ENCODE data around the gene TRAF5.
"Not testable (repeated sequence)": the region's sequence is repeated elsewhere in the genome, so short reads cannot be mapped to it uniquely, and the experiment has no call there.

The TRAF5 gene

DNA sequence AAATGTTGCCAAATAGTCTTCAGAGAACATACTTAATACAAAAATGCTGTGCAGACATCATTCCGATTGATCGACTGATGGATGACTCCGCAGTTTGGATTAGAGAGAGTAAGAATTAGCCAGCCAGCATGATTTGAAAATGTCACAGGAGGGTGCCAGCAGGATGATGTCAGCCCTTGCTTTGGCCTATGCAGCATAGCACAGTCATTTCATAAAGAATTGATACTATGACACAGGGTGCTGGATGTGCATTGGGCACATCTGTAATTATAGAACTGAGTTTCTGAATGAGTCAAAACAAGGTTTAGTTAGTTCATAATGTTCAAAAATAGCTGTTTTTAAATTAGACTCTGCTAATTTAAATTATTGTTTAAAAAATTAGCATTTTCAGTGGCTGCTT, 21.6 kb upstream of the TRAF5 start:
- Histone ChIP-seq H3K9me3 (ENCODE audit: control insufficient read depth, low read length) (no peaks in the 10 kb centered on the region), H3K27ac (ENCODE audit: insufficient read depth, low read length, poor library complexity, severe bottlenecking) (no peak overlapping the region), H3K36me3 (ENCODE audit: control insufficient read depth, insufficient read depth, low read length) (peaks cover 5% of the 10 kb centered on the region), H3K4me3 (ENCODE audit: insufficient read depth, low read depth, low read length, poor library complexity, severe bottlenecking) (no peak overlapping the region), H3K27me3 (replicated peaks; ENCODE audit: control insufficient read depth, insufficient read depth, low read length, poor library complexity, severe bottlenecking) (no peaks in the 10 kb centered on the region), H3K4me1 (ENCODE audit: control insufficient read depth, insufficient read depth, low read length, poor library complexity, severe bottlenecking) (no peaks in the 10 kb centered on the region)
- DNase-seq: no peak

DNA sequence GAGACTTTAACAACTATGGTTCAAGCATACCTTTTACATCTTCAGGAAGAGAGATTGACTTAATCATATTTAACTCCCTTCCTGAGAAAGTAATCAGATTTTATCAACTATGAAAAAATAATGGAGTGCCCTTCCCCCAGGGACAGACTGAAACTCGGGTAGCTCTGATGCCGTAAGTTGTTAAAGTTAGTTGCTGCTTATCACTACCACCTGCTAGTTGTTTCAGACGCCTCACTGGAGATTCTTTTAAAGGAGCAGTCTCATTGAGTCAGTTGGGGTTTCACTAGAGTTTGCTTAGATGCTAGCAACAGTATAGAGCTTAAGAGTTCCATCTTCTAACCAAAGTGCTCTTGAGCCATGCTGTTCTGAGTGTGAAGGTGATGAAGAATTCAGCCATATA, 17.0 kb upstream of the TRAF5 start:
- Histone ChIP-seq H3K9me3 (ENCODE audit: control insufficient read depth, low read length) (no peaks in the 10 kb centered on the region), H3K36me3 (ENCODE audit: control insufficient read depth, insufficient read depth, low read length) (peaks cover 26% of the 10 kb centered on the region), H3K4me1 (ENCODE audit: control insufficient read depth, insufficient read depth, low read length, poor library complexity, severe bottlenecking) (no peaks in the 10 kb centered on the region), H3K27me3 (replicated peaks; ENCODE audit: control insufficient read depth, insufficient read depth, low read length, poor library complexity, severe bottlenecking) (no peaks in the 10 kb centered on the region), H3K27ac (ENCODE audit: insufficient read depth, low read length, poor library complexity, severe bottlenecking) (no peak overlapping the region), H3K4me3 (ENCODE audit: insufficient read depth, low read depth, low read length, poor library complexity, severe bottlenecking) (no peak overlapping the region)
- no peak for DNase-seq

DNA sequence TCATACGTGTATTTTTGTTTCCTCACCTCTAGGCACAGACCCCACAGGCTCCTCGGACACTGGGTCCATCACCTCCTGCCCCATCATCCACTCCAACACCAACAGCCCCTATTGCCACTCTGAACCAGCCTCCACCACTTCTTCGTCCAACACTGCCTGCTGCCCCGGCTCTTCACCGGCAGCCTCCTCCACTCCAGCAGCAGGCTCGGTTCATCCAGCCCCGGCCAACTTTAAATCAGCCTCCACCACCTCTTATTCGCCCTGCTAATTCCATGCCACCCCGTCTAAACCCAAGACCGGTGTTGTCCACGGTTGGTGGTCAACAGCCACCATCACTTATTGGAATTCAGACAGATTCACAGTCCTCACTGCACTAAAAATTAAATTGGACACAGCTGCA, 13.2 kb upstream of the TRAF5 start:
- Histone ChIP-seq H3K9me3 (ENCODE audit: control insufficient read depth, low read length) (no peaks in the 10 kb centered on the region), H3K4me3 (ENCODE audit: insufficient read depth, low read depth, low read length, poor library complexity, severe bottlenecking) (no peak overlapping the region), H3K27me3 (replicated peaks; ENCODE audit: control insufficient read depth, insufficient read depth, low read length, poor library complexity, severe bottlenecking) (no peaks in the 10 kb centered on the region), H3K27ac (ENCODE audit: insufficient read depth, low read length, poor library complexity, severe bottlenecking) (no peak overlapping the region), H3K4me1 (ENCODE audit: control insufficient read depth, insufficient read depth, low read length, poor library complexity, severe bottlenecking) (no peaks in the 10 kb centered on the region), H3K36me3 (ENCODE audit: control insufficient read depth, insufficient read depth, low read length) (peaks cover 27% of the 10 kb centered on the region)
- no peak for DNase-seq

DNA sequence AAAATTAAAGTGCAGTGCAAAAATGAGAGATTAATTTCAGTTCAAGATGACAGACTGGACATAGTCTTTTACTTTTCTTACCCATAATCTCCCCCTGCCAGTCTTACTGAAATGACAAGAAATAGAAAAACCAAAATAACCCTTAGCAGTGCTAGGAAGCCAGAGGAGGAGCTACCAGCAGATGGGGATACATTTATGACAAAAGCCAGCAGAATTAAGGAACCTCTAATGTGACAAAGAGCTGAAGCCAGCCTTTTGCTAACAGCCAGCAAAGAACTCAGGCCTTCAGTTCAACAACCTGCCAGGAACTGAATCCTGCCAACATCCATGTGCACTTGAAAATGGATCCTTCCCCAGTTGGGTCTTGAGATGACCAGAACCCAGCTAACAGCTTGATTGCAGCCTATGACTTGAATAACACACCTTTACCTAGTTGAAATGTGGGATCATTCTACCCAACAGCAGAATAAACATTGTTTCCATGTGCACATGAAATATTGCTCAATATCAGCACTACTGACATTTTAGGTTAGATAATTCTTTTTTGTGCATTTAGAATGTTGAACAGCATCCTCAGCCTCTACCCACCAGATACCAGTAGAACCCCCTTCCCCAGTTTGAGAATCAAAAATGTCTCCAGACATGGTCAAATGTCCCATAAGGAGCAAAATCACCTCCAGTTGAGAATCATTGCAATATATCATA, 7.9 kb upstream of the TRAF5 start:
- no peaks in the 10 kb centered on the region for H3K27me3 ChIP-seq (replicated peaks; ENCODE audit: control insufficient read depth, insufficient read depth, low read length, poor library complexity, severe bottlenecking)
- peaks cover 10% of the 10 kb centered on the region for H3K36me3 ChIP-seq (ENCODE audit: control insufficient read depth, insufficient read depth, low read length)
- H3K27ac ChIP-seq (ENCODE audit: insufficient read depth, low read length, poor library complexity, severe bottlenecking): no peak overlapping the region
- no peaks in the 10 kb centered on the region for H3K9me3 ChIP-seq (ENCODE audit: control insufficient read depth, low read length)
- no peak overlapping the region for H3K4me3 ChIP-seq (ENCODE audit: insufficient read depth, low read depth, low read length, poor library complexity, severe bottlenecking)
- H3K4me1 ChIP-seq (ENCODE audit: control insufficient read depth, insufficient read depth, low read length, poor library complexity, severe bottlenecking): no peaks in the 10 kb centered on the region
- DNase-seq: no peak

DNA sequence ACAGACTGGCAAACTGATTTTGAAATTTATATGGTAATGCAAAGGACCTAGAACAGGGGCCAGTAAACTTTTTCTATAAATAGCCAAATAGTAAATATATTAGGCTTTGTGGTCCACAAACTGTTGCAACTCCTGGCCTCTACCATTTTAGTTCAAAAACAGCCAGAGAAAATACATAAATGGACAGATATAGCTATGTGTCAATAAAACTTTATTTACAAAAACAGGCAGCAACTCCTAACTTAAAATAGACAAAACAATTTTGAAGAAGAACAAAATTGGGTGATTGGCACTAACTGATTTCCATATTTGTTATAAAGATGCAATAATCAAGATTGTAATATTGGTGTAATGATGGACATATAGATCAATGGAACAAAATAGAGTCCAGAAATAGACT, 6.7 kb upstream of the TRAF5 start:
- no peak for DNase-seq
- H3K4me1 ChIP-seq (ENCODE audit: control insufficient read depth, insufficient read depth, low read length, poor library complexity, severe bottlenecking): no peaks in the 10 kb centered on the region
- H3K27ac ChIP-seq (ENCODE audit: insufficient read depth, low read length, poor library complexity, severe bottlenecking): no peak overlapping the region
- no peaks in the 10 kb centered on the region for H3K27me3 ChIP-seq (replicated peaks; ENCODE audit: control insufficient read depth, insufficient read depth, low read length, poor library complexity, severe bottlenecking)
- H3K9me3 ChIP-seq (ENCODE audit: control insufficient read depth, low read length): no peaks in the 10 kb centered on the region
- no peak overlapping the region for H3K4me3 ChIP-seq (ENCODE audit: insufficient read depth, low read depth, low read length, poor library complexity, severe bottlenecking)
- H3K36me3 ChIP-seq (ENCODE audit: control insufficient read depth, insufficient read depth, low read length): no peaks in the 10 kb centered on the region

DNA sequence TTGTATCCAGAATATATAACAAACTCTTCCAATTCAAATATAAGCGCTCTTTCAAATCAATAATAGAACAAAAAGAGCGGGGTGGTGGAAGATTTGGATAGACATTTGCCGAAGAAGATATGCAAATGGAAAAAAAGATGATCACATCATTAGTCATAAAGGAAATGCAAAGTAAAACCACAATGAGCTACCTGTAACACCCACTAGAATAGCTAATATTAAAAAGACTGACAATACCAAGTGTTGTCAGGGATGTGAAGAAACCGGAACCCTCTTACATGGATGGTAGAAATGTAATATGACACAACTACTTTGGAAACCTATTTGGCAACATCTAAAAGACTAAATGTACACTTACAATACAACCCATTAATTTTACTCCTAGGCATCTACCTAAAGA, 5.7 kb upstream of the TRAF5 start:
- Histone ChIP-seq H3K36me3 (ENCODE audit: control insufficient read depth, insufficient read depth, low read length) (no peaks in the 10 kb centered on the region), H3K4me3 (ENCODE audit: insufficient read depth, low read depth, low read length, poor library complexity, severe bottlenecking) (no peak overlapping the region), H3K27me3 (replicated peaks; ENCODE audit: control insufficient read depth, insufficient read depth, low read length, poor library complexity, severe bottlenecking) (no peaks in the 10 kb centered on the region), H3K4me1 (ENCODE audit: control insufficient read depth, insufficient read depth, low read length, poor library complexity, severe bottlenecking) (peaks cover 3% of the 10 kb centered on the region), H3K9me3 (ENCODE audit: control insufficient read depth, low read length) (no peaks in the 10 kb centered on the region), H3K27ac (ENCODE audit: insufficient read depth, low read length, poor library complexity, severe bottlenecking) (no peak overlapping the region)
- DNase-seq: no peak

DNA sequence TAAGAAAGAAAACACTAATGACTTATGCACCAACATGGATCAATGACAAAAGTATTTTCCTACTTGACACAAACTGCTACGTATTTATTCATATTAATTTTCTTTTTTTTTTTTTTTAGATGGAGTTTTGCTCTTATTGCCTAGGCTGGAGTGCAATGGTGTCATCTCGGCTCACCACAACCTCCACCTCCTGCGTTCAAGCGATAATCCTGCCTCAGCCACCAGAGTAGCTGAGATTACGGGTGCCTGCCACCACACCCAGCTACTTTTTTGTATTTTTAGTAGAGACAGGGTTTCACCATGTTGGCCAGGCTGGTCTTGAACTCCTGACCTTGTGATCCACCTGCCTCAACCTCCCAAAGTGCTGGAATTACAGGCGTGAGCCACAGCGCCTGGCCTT, 5.0 kb upstream of the TRAF5 start:
- H3K36me3 ChIP-seq (ENCODE audit: control insufficient read depth, insufficient read depth, low read length); H3K27me3 ChIP-seq (replicated peaks; ENCODE audit: control insufficient read depth, insufficient read depth, low read length, poor library complexity, severe bottlenecking); H3K4me3 ChIP-seq (ENCODE audit: insufficient read depth, low read depth, low read length, poor library complexity, severe bottlenecking); DNase-seq; H3K9me3 ChIP-seq (ENCODE audit: control insufficient read depth, low read length); H3K4me1 ChIP-seq (ENCODE audit: control insufficient read depth, insufficient read depth, low read length, poor library complexity, severe bottlenecking); H3K27ac ChIP-seq (ENCODE audit: insufficient read depth, low read length, poor library complexity, severe bottlenecking): not testable (repeated sequence)

DNA sequence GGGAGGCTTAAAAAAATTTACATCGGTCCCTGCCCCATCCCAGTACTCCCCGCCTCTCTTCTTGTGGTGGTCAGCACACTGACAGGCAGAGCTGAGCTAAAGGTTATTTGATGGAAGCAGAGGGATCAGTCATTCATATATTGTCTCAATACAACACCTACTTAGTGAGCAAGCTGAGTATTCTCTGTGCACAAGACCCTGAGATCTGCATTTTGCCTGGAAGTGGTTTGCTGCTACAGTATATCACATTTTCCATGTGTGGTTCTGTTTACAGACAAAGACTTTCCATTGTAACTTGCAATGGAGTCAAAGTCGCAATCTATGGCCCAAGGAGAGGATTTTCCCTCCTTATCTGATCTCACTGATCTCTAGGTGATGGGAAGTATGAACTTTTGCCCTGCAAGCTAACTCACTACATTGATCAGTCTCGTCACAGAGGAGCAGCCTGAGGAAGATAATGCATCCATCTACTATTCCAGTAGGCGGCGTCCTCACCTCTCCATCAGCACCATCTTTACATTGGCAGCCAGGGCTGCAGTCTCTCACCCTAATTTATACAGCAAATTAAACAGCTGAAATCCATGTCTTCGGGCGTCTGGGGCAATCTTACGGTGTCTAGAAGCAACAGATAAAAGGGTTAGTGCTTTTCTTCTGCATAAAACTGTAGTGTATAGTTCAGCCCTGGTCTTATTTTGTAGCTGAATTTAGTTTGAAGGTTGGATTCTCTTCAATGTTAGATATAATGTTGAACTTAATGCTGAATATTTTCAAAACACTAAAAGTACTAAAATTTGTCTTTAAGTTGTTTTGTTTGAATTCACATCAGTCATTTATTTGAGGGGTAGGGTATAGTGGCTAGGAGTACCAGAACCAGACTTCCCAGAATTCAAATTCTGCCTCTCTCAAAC, 3.2 kb upstream of the TRAF5 start:
- no peaks in the 10 kb centered on the region for H3K9me3 ChIP-seq (ENCODE audit: control insufficient read depth, low read length)
- H3K36me3 ChIP-seq (ENCODE audit: control insufficient read depth, insufficient read depth, low read length): no peaks in the 10 kb centered on the region
- H3K4me3 ChIP-seq (ENCODE audit: insufficient read depth, low read depth, low read length, poor library complexity, severe bottlenecking): no peak overlapping the region
- DNase-seq: peak; percentile 25 to 42 (median 36)
- peaks cover 3% of the 10 kb centered on the region for H3K4me1 ChIP-seq (ENCODE audit: control insufficient read depth, insufficient read depth, low read length, poor library complexity, severe bottlenecking)
- no peaks in the 10 kb centered on the region for H3K27me3 ChIP-seq (replicated peaks; ENCODE audit: control insufficient read depth, insufficient read depth, low read length, poor library complexity, severe bottlenecking)
- no peak overlapping the region for H3K27ac ChIP-seq (ENCODE audit: insufficient read depth, low read length, poor library complexity, severe bottlenecking)

DNA sequence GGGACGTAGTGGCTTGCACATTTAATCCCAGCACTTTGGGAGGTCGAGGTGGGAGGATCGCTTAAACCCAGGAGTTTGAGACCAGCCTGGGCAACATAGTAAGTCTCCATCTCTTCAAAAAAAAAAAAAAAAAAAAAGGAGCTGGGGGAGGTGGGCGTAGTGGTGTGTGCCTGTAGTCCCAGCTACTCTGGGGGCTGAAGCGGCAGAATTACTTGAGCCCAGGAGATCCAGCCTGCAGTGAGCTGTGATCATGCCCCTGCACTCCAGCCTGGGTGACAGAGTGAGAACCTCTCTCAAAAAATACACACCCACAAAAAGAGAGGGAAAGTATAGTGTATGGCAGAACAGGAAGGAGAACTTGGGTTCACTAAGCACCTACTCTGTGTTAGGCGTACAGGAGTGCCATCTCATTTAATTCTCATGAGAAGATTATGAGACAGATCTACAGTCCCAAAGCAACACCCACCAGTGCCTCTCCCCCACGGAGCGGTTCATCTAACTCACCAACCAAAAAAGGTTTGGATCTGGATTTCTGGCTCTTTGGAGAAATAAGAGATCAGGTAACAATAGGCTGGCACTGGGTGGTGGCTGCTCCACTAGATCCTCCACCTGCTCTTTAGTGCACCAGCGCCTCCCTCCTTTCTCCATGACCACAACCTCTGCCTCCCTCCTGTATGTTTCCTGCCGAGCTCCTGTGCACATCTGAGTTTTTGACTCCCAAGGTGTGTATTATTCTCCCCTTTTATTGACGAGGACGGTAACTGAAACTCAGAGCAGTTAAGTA, 1.4 kb upstream of the TRAF5 start:
- H3K4me1 ChIP-seq (ENCODE audit: control insufficient read depth, insufficient read depth, low read length, poor library complexity, severe bottlenecking): peaks cover 20% of the 10 kb centered on the region
- H3K27me3 ChIP-seq (replicated peaks; ENCODE audit: control insufficient read depth, insufficient read depth, low read length, poor library complexity, severe bottlenecking): no peaks in the 10 kb centered on the region
- DNase-seq: no peak
- H3K36me3 ChIP-seq (ENCODE audit: control insufficient read depth, insufficient read depth, low read length): no peaks in the 10 kb centered on the region
- H3K9me3 ChIP-seq (ENCODE audit: control insufficient read depth, low read length): no peaks in the 10 kb centered on the region
- H3K4me3 ChIP-seq (ENCODE audit: insufficient read depth, low read depth, low read length, poor library complexity, severe bottlenecking): no peak overlapping the region
- H3K27ac ChIP-seq (ENCODE audit: insufficient read depth, low read length, poor library complexity, severe bottlenecking): no peak overlapping the region

DNA sequence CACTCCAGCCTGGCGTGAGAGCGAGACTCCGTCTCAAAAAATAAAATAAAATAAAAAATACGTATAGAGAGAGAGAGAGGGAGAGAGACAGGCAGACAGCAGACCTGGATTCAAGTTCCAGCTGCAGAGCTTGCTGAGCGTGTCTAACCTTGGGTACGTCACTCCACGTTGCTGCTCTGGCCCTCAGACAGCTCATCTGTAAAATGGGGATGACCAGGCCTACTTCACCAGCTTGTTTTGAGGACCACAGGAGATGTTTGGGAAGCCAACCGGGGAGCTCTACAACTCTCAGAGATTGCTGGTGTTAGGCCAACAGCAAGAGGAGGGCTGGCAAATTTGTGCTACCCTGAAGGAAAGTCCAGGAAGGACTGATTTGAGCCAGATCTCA, 499 bp upstream of the TRAF5 start:
- DNase-seq: no peak
- Histone ChIP-seq H3K9me3 (ENCODE audit: control insufficient read depth, low read length) (no peaks in the 10 kb centered on the region), H3K4me3 (ENCODE audit: insufficient read depth, low read depth, low read length, poor library complexity, severe bottlenecking) (peak overlapping the region; percentile 85), H3K36me3 (ENCODE audit: control insufficient read depth, insufficient read depth, low read length) (no peaks in the 10 kb centered on the region), H3K4me1 (ENCODE audit: control insufficient read depth, insufficient read depth, low read length, poor library complexity, severe bottlenecking) (peaks cover 29% of the 10 kb centered on the region), H3K27ac (ENCODE audit: insufficient read depth, low read length, poor library complexity, severe bottlenecking) (peak overlapping the region; percentile 40), H3K27me3 (replicated peaks; ENCODE audit: control insufficient read depth, insufficient read depth, low read length, poor library complexity, severe bottlenecking) (no peaks in the 10 kb centered on the region)

All from effector memory CD4-positive, alpha-beta T cell (primary cell).